ENCODE results near the gene NSRP1. TPM values are rescaled to one million over a fixed set of nuclear protein-coding genes. Genes with fewer than 3 reads are reported as not detected.
"Not testable (repeated sequence)": the region's sequence is repeated elsewhere in the genome, so short reads cannot be mapped to it uniquely, and the experiment has no call there.

NSRP1 gene
- total RNA-seq, 1 donor from 2014 or later: 25.3 TPM

DNA sequence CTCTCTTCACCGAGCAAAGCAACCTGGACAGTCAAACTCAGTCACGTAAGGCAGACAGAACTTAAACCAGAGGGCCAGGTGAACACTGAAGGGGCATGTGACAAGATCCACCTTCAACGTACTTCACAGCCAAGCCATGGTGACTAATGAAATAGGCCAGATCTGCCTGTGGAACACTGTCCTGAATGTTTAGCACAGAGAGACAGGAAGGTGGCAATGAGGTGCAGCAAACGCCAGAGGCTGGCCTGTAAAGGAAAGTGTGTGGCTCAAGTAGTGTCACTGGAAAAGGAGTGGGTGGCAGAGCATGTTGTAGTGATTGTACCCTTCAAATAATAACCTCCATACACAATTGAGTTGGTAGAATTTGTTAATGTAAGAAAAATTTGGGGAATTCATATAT, 80.8 kb downstream of the NSRP1 start:
- no peak overlapping the region for H3K4me3 Mint-ChIP-seq (ENCODE audit: low read depth)
- no peak for TF ChIP-seq CTCF (IDR thresholded peaks at IDR 0.05; ENCODE audit: unreplicated experiment)

GRCh38 chr17:30199600-30199999, 83.0 kb downstream of the NSRP1 start:
- no peak overlapping the region for H3K4me3 Mint-ChIP-seq (ENCODE audit: low read depth)
- peaks cover 5% of the 10 kb centered on the region for H3K27me3 Mint-ChIP-seq
- no peaks in the 10 kb centered on the region for H3K4me1 Mint-ChIP-seq (ENCODE audit: low read depth)
- H3K9me3 Mint-ChIP-seq (ENCODE audit: low read depth): no peaks in the 10 kb centered on the region
- no peak overlapping the region for H3K27ac Mint-ChIP-seq
- H3K36me3 Mint-ChIP-seq (ENCODE audit: insufficient read depth): no peaks in the 10 kb centered on the region
- TF ChIP-seq CTCF (IDR thresholded peaks at IDR 0.05; ENCODE audit: unreplicated experiment): no peak
- DNase-seq (ENCODE audit: low spot score, unreplicated experiment): no peak

More for the DNA sequence above, 80.8 kb downstream of the NSRP1 start:
- peaks cover 10% of the 10 kb centered on the region for H3K27me3 Mint-ChIP-seq
- H3K27ac Mint-ChIP-seq: peak overlapping the region; percentile 26
- no peak for DNase-seq (ENCODE audit: low spot score, unreplicated experiment)
- H3K9me3 Mint-ChIP-seq (ENCODE audit: low read depth): no peaks in the 10 kb centered on the region
- H3K4me1 Mint-ChIP-seq (ENCODE audit: low read depth): no peaks in the 10 kb centered on the region
- no peaks in the 10 kb centered on the region for H3K36me3 Mint-ChIP-seq (ENCODE audit: insufficient read depth)

GRCh38 chr17:30200106-30200505, 83.5 kb downstream of the NSRP1 start:
- TF ChIP-seq CTCF (IDR thresholded peaks at IDR 0.05; ENCODE audit: unreplicated experiment): no peak
- no peak for DNase-seq (ENCODE audit: low spot score, unreplicated experiment)
- Mint-ChIP-seq H3K4me1 (ENCODE audit: low read depth) (no peaks in the 10 kb centered on the region), H3K27ac (no peak overlapping the region), H3K4me3 (ENCODE audit: low read depth) (no peak overlapping the region), H3K9me3 (ENCODE audit: low read depth) (no peaks in the 10 kb centered on the region), H3K27me3 (peaks cover 5% of the 10 kb centered on the region), H3K36me3 (ENCODE audit: insufficient read depth) (no peaks in the 10 kb centered on the region)

DNA sequence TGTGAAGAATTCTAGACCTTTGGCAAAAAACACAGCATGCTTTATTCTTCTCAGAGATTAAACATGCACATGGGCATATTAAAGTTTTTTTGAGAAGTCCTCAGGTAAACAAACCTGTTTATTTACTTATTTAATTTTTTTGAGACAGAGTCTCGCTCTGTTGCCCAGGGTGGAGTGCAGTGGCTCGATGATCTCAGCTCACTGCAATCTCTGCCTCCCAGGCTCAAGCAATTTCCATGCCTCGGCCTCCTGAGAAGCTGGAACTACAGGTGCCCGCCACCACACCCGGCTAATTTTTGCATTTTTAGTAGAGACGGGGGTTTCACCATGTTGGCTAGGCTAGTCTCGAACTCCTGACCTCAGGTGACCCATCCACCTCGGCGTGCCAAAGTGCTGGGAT, 84.0 kb downstream of the NSRP1 start:
- H3K4me3 Mint-ChIP-seq (ENCODE audit: low read depth); H3K27ac Mint-ChIP-seq; H3K4me1 Mint-ChIP-seq (ENCODE audit: low read depth); DNase-seq (ENCODE audit: low spot score, unreplicated experiment); H3K9me3 Mint-ChIP-seq (ENCODE audit: low read depth); H3K36me3 Mint-ChIP-seq (ENCODE audit: insufficient read depth); H3K27me3 Mint-ChIP-seq: not testable (repeated sequence)

DNA sequence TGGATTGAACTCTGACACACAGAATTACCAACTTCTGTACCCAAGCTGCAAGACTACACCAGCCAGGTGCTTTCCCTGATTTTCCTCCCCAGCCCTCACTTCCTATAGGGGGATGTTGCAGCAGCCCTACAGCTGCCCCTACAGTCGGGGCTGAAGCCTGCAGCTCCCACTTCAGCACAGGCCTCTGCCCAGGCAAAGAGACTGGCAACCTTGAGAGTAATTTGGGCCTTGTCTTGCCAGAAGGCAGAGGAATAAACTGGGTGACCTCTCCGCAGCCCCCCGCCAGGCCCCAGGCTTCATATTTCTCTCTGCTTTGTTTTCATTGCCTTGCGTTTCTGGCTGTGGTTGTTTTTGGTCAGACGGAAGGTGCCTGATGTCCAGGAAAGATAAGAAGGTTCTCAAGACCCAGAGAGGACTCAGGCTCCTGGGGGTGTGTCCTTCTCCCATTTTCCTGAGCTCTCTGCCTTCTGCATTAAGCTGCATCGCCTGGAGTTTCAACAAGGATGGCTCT, 86.9 kb downstream of the NSRP1 start:
- Mint-ChIP-seq H3K27me3 (peaks cover 12% of the 10 kb centered on the region), H3K9me3 (ENCODE audit: low read depth) (no peaks in the 10 kb centered on the region), H3K4me1 (ENCODE audit: low read depth) (no peaks in the 10 kb centered on the region), H3K27ac (no peak overlapping the region), H3K4me3 (ENCODE audit: low read depth) (no peak overlapping the region), H3K36me3 (ENCODE audit: insufficient read depth) (no peaks in the 10 kb centered on the region)
- no peak for TF ChIP-seq CTCF (IDR thresholded peaks at IDR 0.05; ENCODE audit: unreplicated experiment)
- DNase-seq (ENCODE audit: low spot score, unreplicated experiment): no peak

DNA sequence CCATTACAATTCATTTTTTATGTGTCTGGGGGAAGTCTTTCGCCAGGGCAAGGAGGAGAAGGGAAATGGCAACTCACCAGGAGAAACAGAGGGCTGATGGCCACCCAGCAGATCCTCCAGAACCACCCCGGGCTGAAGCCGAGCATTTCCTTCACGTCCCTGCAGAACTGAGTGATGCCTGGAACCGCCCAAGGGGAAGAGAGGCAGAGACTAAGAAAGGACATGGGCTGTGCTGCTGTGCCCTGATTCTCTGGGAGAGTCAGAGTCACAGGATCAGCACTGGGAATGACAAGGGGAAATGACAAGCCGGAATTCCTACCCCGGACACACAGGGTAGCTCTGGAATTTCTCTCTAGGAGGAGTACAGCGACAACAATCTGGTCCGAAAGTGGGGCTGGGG, 91.0 kb downstream of the NSRP1 start:
- Mint-ChIP-seq H3K27me3 (peaks cover 18% of the 10 kb centered on the region), H3K27ac (peak overlapping the region; percentile 43), H3K36me3 (ENCODE audit: insufficient read depth) (no peaks in the 10 kb centered on the region), H3K9me3 (ENCODE audit: low read depth) (no peaks in the 10 kb centered on the region), H3K4me3 (ENCODE audit: low read depth) (no peak overlapping the region), H3K4me1 (ENCODE audit: low read depth) (no peaks in the 10 kb centered on the region)
- no peak for TF ChIP-seq CTCF (IDR thresholded peaks at IDR 0.05; ENCODE audit: unreplicated experiment)
- DNase-seq (ENCODE audit: low spot score, unreplicated experiment): no peak

Data from progenitor cell of endocrine pancreas (in vitro differentiated cells).